Activated CD8-positive, alpha-beta memory T cell treated with anti-CD3 and anti-CD28 coated beads, Interleukin-2, amount 50 U/mL, for 1 hour (primary cell): ENCODE measurements around the gene MUC6.
"Not testable (repeated sequence)": the region's sequence is repeated elsewhere in the genome, so short reads cannot be mapped to it uniquely, and the experiment has no call there.

Experiments
- DNase-seq: peaks from one replicate; pipeline ENCODE4 v3.0.0-alpha.2; 2020; ENCODE audit errors: extremely low read depth

Gene MUC6

GRCh38 chr11:986270-986951 lies 50.1 kb downstream of the MUC6 start:
- no peak for DNase-seq

DNA sequence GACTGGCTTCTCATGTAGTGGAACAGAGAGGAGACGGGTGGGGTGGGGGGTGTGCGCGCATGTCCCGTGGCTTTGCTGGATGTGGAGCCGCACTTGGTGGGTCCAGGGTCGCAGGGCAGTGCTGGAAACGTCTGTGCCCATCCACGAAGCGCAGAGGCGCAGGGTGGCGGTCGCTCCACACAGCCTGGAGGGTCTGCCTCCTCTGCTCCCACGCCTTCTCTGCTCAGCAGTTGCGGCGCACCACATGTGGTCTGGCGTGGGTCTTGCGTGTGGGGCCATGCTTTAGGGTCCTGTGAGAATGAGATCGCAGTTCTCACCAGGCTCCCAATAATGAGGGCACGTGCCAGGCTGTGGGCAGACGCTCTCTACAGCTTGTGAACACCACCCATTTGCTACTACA lies 50.7 kb downstream of the MUC6 start:
- DNase-seq, result no peak

DNA sequence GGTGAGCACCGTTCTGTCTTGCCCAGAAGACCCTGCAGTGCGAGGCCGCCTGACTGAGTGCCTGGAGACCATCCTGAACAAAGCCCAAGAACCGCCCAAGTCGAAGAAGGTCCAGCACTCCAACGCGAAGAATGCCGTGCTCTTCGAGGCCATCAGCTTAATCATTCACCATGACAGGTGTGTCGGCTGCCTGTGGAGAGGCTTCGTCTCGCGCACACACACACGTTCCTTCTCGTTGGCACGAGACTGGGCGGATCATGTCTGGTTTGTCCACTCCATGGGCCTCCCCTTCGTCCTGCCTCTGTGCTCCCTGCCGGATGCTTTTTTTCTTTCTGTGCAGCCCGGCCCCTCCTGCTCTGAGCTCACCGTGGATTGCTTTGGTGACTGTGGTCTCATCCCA lies 51.1 kb downstream of the MUC6 start:
- DNase-seq, result no peak

DNA sequence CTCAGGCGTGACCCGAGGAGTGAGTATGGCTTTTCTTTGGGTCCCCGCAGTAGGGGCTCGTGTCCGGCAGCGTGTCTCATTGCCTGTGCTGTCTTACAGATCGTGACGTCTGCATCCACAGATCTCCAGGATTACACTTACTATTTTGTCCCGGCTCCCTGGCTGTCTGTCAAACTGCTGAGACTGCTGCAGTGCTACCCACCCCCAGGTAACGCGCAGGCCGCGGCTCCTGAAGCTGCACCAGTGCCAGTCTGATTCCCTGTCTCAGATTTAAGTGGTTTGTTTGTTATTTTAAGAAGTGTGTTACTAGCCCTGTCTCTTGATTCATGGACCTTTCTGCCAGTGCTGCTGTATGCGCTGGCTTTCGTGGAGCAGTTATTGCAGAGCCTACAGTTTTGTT lies 52.0 kb downstream of the MUC6 start:
- DNase-seq, result no peak

- no peak for DNase-seq
Measured at GRCh38 chr11:981764-982163, 54.8 kb downstream of the MUC6 start.

DNA sequence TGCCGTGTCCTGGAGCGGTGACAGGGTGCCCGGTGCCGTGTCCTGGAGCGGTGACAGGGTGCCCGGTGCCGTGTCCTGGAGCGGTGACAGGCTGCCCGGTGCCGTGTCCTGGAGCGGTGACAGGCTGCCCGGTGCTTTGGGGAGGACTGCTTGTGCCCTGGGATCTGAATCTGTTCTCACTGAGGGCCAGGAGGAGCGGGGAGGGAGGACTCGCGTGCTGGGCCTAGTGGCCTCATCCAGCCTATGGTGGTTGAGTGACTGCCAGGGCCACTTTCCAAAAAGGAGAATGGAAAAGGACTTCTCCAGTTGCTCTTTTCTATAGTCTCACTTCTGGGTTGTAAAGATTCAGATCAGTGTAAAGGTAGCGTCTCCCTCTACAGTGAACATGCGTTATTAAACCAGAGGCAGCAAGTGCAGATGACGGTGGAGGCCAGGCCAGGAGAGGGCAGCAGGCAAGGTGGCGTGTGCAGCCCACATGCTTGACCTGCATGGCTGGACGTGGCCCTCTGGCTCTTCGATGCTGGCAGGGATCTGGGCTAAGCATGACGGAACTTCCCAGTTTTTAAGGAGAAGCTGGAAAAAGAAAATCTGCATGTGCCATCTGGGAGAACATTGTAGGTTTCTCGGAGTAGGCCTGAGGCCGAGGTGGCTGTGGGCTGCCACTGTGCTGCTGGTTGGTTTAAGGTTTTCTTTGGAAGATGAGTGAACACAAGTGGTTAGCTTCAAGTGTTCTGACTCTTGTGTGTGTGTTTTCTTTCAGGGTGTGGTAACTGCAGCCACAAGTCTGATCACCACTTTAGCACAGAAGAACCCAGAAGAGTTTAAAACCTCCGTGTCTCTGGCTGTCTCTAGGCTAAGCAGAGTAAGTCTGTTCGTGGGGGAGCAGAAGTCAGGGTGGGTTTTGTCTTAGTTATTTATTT lies 55.8 kb downstream of the MUC6 start:
- no peak for DNase-seq

DNA sequence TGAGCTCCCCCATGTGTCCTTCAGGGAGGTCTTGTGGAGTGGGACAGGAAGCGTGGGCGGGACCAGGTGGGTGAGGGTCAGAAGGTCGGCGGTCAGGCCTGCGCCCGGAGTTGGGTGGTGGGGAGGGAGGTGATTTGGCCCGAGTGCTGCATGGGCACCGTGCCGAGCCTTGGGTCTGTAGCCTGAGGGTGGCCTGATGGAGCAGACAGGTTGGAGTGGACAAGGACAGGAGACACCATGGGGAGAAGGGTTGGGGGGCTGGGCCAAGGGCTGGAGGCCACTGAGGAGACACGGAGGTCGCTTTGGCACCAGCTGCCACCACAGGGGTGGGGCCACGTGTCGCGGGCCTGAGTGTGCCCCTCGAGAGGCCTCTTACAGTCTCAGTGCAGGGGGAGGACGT lies 57.7 kb downstream of the MUC6 start:
- DNase-seq, result no peak

GRCh38 chr11:977830-978720 lies 58.4 kb downstream of the MUC6 start:
- no peak for DNase-seq

GRCh38 chr11:976431-977160 lies 59.9 kb downstream of the MUC6 start:
- no peak for DNase-seq

DNA sequence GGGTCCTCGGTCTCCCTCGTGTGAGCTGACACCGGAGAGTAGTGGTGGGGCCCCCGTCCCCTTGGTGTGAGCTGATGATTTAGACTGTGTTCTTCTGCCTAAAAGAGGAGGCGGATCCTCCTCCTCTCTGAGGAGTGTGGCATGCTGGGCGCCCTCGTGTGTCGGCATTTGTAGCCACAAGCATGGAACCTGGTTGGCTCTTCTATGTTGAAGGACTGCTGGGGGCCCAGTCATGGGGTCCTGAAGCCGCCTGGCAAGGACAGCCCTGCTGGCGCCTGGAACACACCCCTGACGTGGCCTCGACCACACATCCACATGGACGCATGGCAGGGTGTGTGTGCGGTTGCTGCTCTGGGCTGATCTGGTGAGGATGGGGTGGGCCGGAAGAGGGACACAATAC lies 60.7 kb downstream of the MUC6 start:
- no peak for DNase-seq

GRCh38 chr11:975376-975775 lies 61.1 kb downstream of the MUC6 start:
- not testable (repeated sequence) for DNase-seq

DNA sequence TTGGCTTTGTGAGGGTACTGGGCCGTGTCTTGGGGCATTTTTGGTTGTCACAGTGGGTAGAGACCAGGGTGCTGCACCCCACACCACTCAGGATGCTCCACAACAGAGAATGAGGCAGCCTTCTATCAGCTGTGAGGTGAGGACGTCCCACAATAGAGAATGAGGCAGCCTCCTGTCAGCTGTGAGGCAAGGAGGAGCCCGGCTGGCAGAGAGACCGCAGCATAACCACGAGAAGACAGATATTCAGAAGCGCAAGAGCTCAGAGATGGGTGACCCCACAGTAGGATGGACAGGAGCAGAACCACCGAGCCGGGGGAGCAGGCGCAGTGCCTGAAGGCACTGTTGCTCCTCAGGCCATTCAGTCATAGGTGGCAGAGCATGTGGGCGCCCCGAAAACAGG lies 63.3 kb downstream of the MUC6 start:
- no peak for DNase-seq

GRCh38 chr11:972523-973211 lies 63.9 kb downstream of the MUC6 start:
- no peak for DNase-seq

GRCh38 chr11:971731-972365 lies 64.7 kb downstream of the MUC6 start:
- no peak for DNase-seq

- DNase-seq, result no peak
Measured at GRCh38 chr11:971092-971690, 65.3 kb downstream of the MUC6 start.

DNA sequence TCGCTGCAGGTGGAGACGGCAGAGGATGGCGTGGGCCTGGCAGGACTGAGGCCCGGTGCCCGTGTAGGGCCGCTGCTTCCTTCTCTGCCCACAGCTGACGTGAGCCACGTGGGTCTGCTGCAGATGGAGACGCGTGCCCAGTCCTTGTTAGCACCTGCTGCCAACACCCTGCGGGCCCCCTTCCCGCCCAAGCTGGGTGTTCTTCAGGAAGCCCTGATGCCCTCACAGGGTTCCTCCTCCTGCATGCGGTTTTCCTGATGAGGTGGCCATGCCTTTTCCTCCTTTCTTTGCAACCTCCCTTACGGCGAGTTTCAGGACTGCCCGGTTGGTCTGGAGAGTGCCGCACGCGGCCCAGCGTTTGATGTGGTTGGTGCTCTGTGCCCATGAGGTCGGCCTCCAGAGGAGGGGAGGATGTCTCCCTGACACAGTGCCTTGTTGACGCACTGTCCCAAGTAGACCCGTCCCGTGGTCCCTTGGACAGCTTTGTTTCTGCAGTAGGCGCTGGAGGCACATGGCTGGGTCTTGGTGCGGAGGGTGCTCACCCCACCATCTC lies 66.1 kb downstream of the MUC6 start:
- no peak for DNase-seq

DNA sequence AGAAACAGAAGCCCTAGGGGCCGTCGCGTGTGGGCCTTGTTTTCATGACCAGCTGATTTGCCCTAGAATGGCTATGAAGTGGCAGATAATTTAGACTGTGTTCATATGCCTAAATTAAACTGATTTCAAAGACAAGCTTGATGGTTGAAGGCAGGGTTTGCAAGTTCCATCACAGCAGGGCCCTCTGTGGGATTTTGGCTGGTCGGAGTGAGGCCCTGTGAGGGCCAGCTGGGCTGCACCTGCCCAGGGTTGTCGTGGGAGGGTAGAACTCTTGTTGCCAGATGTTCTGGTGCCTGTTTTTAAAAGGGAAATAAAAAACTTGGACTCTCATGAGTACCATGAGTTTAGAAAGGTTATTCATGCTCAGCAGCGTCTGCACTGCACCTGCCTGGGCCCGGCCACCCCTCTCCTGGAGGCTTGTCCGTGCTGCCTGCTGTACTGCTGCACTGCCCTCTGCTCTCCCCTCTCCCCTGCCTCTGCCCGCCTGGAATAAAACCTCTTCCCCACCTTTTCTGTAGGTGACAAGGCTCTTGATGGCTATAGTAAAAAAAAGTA lies 66.8 kb downstream of the MUC6 start:
- DNase-seq, result no peak

DNA sequence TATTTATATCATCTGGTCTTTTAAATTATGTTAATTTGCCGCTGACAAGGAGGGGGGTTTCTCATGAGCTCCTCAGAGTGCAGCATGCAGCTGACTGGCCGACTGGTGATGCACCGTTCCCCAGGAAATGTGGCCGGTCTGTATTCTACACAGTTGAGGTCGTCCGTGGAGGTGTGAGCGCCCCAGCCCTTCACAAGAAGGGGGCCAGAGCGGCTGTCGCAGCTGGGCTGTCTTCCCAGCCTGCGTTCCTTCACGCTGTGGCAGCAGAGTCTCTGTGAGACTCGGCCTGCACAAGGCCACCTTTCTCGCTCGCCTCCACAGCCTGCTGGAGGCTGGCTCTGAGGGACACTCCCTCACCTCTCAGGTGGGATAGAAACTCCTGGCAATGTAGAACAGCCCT lies 67.7 kb downstream of the MUC6 start:
- no peak for DNase-seq

GRCh38 chr11:967995-968751 lies 68.3 kb downstream of the MUC6 start:
- no peak for DNase-seq
